RCC 7860 (cell line): Measurements from ENCODE around the gene SMYD3.
A peak's percentile ranks its signal among the peaks of the same experiment; 100 is the strongest.
"Not testable (repeated sequence)": the region's sequence is repeated elsewhere in the genome, so short reads cannot be mapped to it uniquely, and the experiment has no call there.

Experiments
- DNase-seq: peaks from one replicate; pipeline ENCODE4 v3.0.0-alpha.2; 2015; ENCODE audit warnings: low spot score
- FAIRE-seq: peaks from 2 replicates; lab custom pipeline; 2012; peaks lifted over from hg19 to GRCh38; lab: Jason Lieb, UNC

Gene SMYD3

DNA sequence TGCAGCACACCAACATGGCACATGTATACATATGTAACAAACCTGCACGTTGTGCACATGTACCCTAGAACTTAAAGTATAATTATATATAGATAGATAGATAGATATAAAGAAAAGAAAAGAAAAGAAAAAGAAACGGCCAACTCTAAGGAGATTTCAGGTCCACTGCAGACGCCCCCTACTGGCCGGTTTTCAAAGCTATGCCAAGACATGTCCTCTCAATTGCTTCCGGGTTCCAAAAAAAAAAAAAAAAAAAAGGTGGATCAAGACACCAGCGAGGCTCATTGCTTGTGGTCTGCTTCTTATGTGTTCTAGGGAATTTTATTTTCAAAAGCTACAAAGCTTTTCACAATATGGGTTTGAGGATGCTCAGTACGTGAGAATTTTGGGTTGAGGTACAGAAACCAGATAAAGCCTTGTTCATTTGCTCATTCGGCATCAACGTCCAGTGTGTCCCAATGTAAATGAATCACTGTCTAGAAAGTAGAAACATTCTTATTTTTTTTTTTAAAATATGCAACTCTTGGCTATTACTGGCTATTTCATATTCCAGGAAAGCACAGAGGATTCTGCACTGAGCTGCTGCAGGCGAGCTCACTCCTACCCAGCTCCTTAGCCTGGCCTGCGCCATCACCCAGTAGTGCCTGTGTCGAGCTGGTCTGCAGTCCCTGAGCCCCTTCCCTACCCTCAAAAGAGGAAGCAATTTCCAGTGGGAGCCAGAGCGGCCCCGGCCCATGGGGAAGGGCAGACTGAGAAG is 709.3 kb downstream of the SMYD3 start:
- FAIRE-seq (no peak), DNase-seq (no peak)

GRCh38 chr1:245791410-245792312 is 715.4 kb downstream of the SMYD3 start:
- FAIRE-seq (no peak), DNase-seq (no peak)

DNA sequence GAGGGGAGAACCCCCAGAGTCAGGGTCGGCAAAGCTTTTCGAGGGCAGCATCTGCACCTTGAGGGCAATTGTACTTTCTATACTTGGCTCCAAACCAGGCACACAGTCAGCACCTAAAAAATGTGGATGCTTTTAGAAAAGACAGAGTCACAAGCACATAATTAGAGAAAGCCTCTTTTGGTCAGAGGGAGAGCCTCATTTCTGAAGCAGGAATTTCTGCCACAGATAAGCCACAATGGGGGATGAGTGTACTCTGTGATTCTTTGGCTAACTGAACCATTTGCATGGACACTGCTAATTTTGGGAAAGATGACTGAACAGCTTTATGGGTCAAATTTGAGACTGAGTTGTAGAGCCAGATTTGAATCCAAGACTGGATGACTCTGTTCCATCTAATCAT is 716.6 kb downstream of the SMYD3 start:
- FAIRE-seq (no peak), DNase-seq (no peak)

DNA sequence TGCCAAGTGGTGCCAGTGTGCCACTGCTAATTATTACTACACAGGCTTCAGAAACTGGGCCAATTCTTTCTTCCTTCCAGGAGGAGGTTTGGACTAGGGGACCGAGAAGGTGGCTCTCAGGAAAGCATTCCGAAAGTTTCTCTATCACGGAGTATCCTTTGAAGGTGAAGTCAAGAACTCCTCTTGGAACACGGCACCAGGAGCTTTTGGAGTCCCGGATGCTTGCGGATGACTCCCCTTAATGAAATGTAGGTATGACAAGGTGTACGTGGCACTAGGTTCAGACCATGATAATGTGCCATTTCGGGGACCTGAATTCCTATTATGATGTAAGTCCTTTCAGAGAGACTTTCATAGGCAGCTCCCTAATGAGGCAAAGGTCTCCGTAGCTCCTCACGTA is 718.2 kb downstream of the SMYD3 start:
- FAIRE-seq = no peak
- no peak for DNase-seq

DNA sequence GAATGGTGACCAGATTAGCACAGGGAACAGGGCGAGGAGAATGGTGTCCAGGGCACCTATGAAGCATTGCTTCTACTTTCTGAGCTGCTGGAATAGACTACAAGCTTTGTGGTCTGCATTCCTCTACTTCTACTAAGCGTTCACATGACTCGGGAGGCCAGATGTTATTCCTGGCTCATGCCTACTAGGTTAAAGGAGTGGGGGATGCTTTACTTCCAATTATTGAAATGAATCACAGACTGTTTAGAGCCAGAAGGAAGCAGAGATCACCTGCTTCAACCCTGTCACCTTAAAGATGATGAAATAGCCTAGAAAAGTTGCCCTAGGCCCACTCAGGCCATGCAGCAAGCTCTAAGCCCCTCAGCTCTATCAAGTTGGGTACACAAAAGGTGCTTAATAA is 718.8 kb downstream of the SMYD3 start:
- peak; percentile 88 for DNase-seq
- peak; percentile 74 for FAIRE-seq

DNA sequence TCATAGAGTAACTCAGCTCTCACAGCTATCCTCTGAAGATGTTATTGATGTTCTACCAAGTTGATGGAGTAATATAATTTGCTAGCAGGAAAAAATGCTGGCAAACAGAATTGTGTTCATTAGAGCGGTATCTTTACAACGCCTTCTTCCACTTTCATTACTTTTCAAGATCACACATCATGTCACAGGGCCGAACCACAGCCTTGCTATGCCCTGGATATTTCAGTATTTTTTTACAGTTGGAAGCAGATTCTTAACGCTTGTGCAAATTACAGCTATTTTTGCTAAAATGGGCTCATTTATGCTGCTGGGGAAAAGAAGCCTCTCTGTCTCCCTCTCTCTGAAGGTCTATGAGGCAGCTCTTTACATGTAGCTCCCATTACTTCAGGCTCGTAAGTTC is 720.1 kb downstream of the SMYD3 start:
- DNase-seq (no peak), FAIRE-seq (no peak)

DNA sequence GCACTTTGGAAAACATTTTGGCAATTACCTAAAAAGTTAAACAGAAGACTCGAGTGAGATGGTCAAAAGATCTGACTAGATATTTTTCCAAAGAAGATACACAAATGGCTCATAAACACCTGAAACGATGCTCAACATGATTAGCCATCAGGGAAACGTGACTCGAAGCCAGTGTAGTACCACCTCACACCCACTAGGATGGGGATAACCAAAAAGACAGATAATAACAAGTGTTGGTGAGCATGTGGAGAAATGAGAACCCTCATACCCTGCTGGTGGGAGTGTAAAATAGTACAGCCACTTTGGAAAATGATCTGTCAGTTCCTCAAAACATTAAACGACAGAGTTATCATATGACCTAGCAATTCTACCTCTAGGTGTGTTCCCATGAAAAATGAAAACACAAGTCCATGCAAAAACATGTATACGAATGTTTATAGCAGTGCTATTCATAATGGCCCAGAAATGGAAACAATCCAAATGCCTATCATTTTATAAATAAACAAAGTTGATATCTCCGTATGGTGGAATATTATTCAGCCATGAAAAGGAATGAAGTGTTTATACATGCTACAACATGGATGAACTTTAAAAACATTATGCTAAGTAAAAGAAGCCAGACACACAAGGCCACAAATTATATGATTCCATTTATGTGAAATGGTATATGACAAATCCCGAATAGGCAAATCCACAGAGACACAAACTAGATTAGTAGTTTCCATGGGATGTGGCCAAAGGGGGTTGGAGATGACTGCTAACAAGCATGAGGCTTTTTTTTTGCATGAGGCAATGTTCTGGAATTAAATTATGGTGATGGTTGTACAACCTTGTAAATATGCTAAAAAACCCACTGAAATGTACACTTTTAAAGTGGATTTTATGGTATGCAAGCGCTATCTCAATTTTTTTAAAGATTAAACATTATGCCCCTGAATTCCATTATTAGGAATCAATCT is 727.0 kb downstream of the SMYD3 start:
- DNase-seq = no peak
- no peak for FAIRE-seq

DNA sequence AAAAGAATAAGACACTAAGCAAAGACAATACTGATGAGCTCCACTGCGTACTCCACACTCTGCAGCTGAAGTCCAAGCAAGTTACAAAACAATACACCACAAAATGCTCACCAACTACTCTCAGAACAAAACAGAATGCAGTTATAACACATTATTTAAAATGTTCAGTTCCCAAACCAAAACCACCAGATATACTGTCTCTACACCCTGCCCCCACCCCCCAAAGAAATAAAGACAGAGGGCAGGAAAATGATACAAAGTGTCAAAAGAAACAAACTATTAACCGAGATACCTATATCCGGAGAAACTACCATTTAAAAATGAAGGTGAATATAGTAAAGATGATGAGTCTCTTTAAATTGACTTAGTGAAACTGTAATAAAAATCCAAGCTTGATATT is 729.3 kb downstream of the SMYD3 start:
- no peak for FAIRE-seq
- DNase-seq = no peak

- FAIRE-seq (no peak), DNase-seq (no peak)
Observed at GRCh38 chr1:245776694-245777332, 730.3 kb downstream of the SMYD3 start.

DNA sequence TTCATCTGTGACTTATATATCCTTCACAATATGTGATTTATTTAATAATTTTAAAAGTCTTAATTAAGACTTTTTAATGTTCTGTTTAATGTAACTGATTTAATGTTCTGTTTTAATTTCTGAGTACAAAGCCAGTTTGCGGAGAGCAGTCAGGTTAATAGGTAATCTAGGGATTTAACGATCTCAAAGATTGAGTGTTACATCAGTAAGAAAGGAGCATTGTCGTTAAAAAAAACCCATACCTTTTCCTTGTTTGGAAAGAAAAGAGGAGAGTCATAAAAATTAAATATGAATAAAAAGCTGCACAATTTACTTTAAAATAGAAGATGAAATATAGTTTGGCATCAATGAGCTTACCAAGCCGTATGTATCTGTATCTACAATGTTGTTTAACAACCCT is 730.9 kb downstream of the SMYD3 start:
- DNase-seq = no peak
- peak; percentile 14 for FAIRE-seq

GRCh38 chr1:245774931-245775330 is 732.1 kb downstream of the SMYD3 start:
- not testable (repeated sequence) for DNase-seq, FAIRE-seq

DNA sequence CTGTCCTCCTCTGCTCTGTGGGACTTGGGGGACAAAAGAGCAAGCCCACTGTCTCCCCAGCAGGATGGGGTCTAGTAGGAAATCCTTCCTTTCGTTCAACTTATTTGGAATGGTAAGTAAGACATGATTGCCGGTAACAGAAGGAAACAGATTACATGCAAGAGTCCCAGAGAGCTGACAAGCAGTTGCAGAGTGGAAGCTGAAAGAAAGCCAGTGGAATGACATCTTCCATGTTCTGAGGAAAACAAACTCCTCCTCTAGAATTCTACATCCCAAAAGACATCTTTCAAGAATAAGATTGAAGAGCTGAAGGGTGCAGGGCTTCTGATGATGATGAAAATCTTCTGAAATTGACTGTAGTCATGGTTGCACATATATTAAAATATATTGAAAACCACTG is 732.9 kb downstream of the SMYD3 start:
- FAIRE-seq = no peak

GRCh38 chr1:245773344-245773743 is 733.7 kb downstream of the SMYD3 start:
- FAIRE-seq (no peak), DNase-seq (no peak)

More for the DNA sequence above, 732.9 kb downstream of the SMYD3 start:
- DNase-seq = no peak

GRCh38 chr1:245772739-245773138 is 734.3 kb downstream of the SMYD3 start:
- DNase-seq (no peak), FAIRE-seq (no peak)

DNA sequence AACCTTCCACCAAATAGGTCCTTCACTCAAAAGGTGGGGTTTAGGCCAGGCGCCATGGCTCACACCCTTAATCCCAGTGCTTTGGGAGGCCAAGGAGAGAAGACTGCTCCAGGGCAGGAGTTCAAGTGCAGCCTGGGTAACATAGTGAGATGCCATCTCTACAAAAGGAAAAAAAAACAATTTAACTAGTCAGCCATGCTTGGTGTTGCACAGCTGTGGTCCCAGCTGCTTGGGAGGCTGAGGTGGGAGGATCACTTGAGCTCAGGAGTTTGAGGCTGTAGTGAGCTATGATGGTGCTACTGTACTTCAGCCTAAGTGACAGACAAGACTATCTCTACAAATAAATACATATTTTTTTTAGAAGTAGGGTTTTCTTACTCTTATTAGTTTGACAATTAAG is 734.8 kb downstream of the SMYD3 start:
- no peak for FAIRE-seq
- DNase-seq = no peak

DNA sequence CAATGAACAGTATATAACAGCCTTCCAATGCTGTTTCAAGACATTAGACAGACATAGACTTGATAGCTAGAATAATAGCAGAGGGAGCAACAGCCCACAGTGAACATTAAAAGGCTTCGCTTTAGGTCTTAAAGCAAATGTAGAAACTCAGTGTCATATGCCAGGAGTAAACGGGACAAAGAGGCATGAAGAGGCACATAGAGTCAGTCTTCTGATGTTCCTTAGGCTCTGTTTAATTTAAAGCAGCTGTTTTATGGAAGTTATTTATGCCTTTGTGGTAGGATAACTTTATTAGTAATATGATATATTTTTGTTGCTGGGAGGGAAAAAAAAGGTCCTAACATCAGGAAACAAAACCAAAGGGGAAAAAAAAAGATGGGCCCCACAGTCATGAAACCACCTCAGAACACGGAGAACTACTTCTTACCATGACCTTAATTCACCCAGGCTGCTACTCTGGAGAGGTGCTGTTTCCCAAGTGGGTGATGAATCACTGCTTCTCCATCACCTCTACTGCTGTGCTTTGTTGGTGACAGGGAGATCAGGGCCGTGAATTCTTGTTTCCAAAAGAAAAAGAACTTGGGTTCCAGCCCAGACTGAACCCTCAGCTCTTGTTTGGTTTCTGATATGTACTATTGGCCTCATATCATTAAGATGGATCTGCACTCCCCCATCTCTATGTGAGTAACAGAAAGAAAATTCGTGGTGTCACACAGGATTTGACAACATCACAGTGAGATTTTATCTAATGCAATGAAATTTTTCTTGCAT is 735.4 kb downstream of the SMYD3 start:
- DNase-seq = peak; percentile 16
- FAIRE-seq = no peak

- no peak for DNase-seq
- FAIRE-seq = no peak
Observed at GRCh38 chr1:245770156-245770555, 736.9 kb downstream of the SMYD3 start.

GRCh38 chr1:245768596-245768995 is 738.5 kb downstream of the SMYD3 start:
- FAIRE-seq = no peak
- no peak for DNase-seq

- no peak for FAIRE-seq
Observed at GRCh38 chr1:245765230-245766000, 741.7 kb downstream of the SMYD3 start.

More at GRCh38 chr1:245765230-245766000, 741.7 kb downstream of the SMYD3 start:
- peak; percentile 65 for DNase-seq
